GM21717 (cell line): ENCODE measurements around the gene EPHB6.

Source experiments
- ATAC-seq: cut with Tn5 transposase; IDR thresholded peaks from one replicate; pipeline ENCODE4 v1.9.1; 2021; ENCODE audit warnings: mild to moderate bottlenecking, moderate library complexity; ENCODE audit not compliant: unreplicated experiment

Gene EPHB6

GRCh38 chr7:142876236-142876960 is 21.5 kb downstream of the EPHB6 start:
- no peak for ATAC-seq

GRCh38 chr7:142876991-142877910 is 22.4 kb downstream of the EPHB6 start:
- ATAC-seq: no peak

- no peak for ATAC-seq
Measured at GRCh38 chr7:142878315-142878714, 23.4 kb downstream of the EPHB6 start.

GRCh38 chr7:142879060-142879459 is 24.2 kb downstream of the EPHB6 start:
- ATAC-seq: no peak

- ATAC-seq: peak; percentile 58
Measured at GRCh38 chr7:142880876-142881505, 26.1 kb downstream of the EPHB6 start.

- ATAC-seq: no peak
Measured at GRCh38 chr7:142881586-142882337, 26.9 kb downstream of the EPHB6 start.

- no peak for ATAC-seq
Measured at GRCh38 chr7:142882338-142882678, 27.4 kb downstream of the EPHB6 start.

GRCh38 chr7:142883145-142883544 is 28.3 kb downstream of the EPHB6 start:
- ATAC-seq: no peak

- ATAC-seq: no peak
Measured at GRCh38 chr7:142883571-142884285, 28.9 kb downstream of the EPHB6 start.

GRCh38 chr7:142884286-142884640 is 29.4 kb downstream of the EPHB6 start:
- no peak for ATAC-seq

GRCh38 chr7:142885311-142886230 is 30.7 kb downstream of the EPHB6 start, which contains the start of gene TRPV6:
Gene TRPV6, minus strand, starts transcription at chr7:142885745.
- no peak for ATAC-seq

- ATAC-seq: no peak
Measured at GRCh38 chr7:142886866-142887265, 32.0 kb downstream of the EPHB6 start.

- ATAC-seq: no peak
Measured at GRCh38 chr7:142887282-142888015, 32.6 kb downstream of the EPHB6 start.

- ATAC-seq: no peak
Measured at GRCh38 chr7:142889816-142890215, 34.9 kb downstream of the EPHB6 start.

GRCh38 chr7:142890874-142891485 is 36.1 kb downstream of the EPHB6 start:
- no peak for ATAC-seq

- ATAC-seq: no peak
Measured at GRCh38 chr7:142891490-142892082, 36.7 kb downstream of the EPHB6 start.

- ATAC-seq: no peak
Measured at GRCh38 chr7:142892951-142893350, 38.1 kb downstream of the EPHB6 start.
